Muscle layer of duodenum (tissue), 2 donors: ENCODE data around the gene DFFB.

ENCODE experiments used
- H3K27ac ChIP-seq: one replicate; pipeline ENCODE4 v1.7.0; 2013; ENCODE audit warnings: mild to moderate bottlenecking, low read length
- H3K27me3 ChIP-seq: one replicate; pipeline ENCODE4 v1.7.0; 2013; ENCODE audit warnings: low read depth, mild to moderate bottlenecking, control low read depth, low read length
- H3K36me3 ChIP-seq, 2 donors: one replicate each; pipeline ENCODE4 v1.7.0; 2013; ENCODE audit warnings: low read length in 2 of 2, control low read depth in 1 of 2, mild to moderate bottlenecking in 1 of 2; ENCODE audit not compliant: insufficient read depth in 2 of 2, control insufficient read depth in 1 of 2
- H3K4me1 ChIP-seq, 2 donors: one replicate each; pipeline ENCODE4 v1.7.0; 2013; ENCODE audit warnings: low read length in 2 of 2, mild to moderate bottlenecking in 2 of 2, control low read depth in 1 of 2, moderate library complexity in 1 of 2; ENCODE audit not compliant: insufficient read depth in 2 of 2, control insufficient read depth in 1 of 2
- H3K4me3 ChIP-seq, 2 donors: one replicate each; pipeline ENCODE4 v1.7.0; 2013; ENCODE audit warnings: low read length in 2 of 2, low read depth in 1 of 2, mild to moderate bottlenecking in 1 of 2
- H3K9me3 ChIP-seq, 2 donors: one replicate each; pipeline ENCODE4 v1.7.0; 2013; ENCODE audit warnings: low read length in 2 of 2, control low read depth in 1 of 2, mild to moderate bottlenecking in 1 of 2; ENCODE audit not compliant: control insufficient read depth in 1 of 2
- donor health status: healthy.

Gene DFFB

DNA sequence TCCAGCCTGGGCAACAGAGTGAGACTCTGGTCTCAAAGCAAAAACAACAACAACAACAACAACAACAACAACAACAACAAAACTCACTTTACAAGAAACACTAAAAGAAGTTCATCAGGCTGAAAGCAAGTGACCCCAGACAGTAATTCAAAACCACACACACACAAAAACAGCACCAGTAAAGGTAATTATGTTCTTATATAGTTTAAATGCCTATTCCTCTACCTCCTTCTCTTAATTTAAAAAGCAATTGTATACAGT is 41.1 kb downstream of the DFFB start:
- no peak overlapping the region for H3K27ac ChIP-seq
- H3K4me3 ChIP-seq, result no peak overlapping the region
- H3K9me3 ChIP-seq, result peaks cover 0 to 7% of the 10 kb centered on the region in 2 donors
- H3K4me1 ChIP-seq, result peaks cover 0 to 13% of the 10 kb centered on the region in 2 donors
- no peaks in the 10 kb centered on the region for H3K27me3 ChIP-seq
- no peaks in the 10 kb centered on the region for H3K36me3 ChIP-seq

DNA sequence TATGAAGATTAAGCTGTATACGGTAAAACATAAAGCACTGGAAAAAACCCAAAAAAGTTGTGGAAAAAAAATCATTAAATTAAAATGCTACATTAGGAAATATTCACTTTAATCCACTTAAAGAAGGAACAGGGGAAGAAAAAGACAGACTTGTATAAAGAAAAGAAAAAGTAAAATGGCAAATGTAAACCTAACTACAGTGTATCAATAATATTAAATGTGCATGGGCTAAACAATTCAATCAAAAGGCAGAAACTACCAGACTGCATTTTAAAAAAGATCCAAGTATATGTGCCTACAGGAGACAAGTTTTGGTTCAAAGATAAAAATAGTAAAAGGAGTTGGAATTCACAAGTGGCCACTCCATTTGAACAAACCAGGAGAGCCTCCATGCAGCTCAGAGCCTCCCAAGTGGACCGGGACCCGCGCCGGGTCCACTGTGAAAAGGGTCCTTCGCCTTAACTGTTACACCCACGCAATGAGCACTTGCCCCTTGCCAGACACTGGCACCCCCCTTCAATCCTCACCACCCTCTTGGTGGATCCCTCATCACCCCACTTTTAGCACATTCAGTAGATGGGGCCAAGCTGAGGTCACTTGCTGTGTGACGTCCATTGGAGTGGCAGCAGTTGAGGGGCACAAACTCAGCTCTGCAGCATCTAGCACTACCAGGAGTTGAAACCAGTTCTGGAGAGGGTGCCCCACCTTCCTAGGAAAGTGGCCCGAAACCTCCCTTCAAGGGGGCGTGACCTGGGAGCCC is 41.9 kb downstream of the DFFB start:
- Histone ChIP-seq H3K27ac (peak overlapping the region; percentile 72), H3K36me3 (no peaks in the 10 kb centered on the region), H3K9me3 (peaks cover 0 to 7% of the 10 kb centered on the region in 2 donors), H3K4me3 (peak overlapping the region; percentile 77 to 95), H3K27me3 (no peaks in the 10 kb centered on the region), H3K4me1 (peaks cover 0 to 13% of the 10 kb centered on the region in 2 donors)

DNA sequence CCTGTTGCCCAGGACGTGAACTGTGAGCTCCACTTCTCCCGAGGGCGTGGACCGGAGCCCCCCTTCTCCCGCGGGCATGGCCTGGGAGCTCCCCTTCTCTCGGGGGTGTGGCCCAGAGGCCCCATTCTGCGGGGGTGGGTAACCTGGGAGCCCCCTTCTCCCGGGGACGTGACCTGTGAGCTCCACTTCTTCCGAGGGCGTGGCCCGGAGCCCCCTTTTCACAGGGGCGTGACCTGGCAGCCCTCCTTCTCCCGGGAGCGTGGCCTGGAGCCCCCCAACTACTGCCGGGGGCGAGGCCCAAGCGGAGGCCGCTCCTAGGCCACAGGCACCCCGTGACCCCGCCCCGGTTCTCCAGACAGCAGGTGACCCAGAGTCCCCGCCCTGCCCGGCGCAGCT is 42.5 kb downstream of the DFFB start:
- Histone ChIP-seq H3K4me3 (peak overlapping the region; percentile 77 to 95), H3K27ac (peak overlapping the region; percentile 72), H3K27me3 (no peaks in the 10 kb centered on the region), H3K9me3 (peaks cover 0 to 7% of the 10 kb centered on the region in 2 donors), H3K4me1 (peaks cover 0 to 13% of the 10 kb centered on the region in 2 donors), H3K36me3 (no peaks in the 10 kb centered on the region)

DNA sequence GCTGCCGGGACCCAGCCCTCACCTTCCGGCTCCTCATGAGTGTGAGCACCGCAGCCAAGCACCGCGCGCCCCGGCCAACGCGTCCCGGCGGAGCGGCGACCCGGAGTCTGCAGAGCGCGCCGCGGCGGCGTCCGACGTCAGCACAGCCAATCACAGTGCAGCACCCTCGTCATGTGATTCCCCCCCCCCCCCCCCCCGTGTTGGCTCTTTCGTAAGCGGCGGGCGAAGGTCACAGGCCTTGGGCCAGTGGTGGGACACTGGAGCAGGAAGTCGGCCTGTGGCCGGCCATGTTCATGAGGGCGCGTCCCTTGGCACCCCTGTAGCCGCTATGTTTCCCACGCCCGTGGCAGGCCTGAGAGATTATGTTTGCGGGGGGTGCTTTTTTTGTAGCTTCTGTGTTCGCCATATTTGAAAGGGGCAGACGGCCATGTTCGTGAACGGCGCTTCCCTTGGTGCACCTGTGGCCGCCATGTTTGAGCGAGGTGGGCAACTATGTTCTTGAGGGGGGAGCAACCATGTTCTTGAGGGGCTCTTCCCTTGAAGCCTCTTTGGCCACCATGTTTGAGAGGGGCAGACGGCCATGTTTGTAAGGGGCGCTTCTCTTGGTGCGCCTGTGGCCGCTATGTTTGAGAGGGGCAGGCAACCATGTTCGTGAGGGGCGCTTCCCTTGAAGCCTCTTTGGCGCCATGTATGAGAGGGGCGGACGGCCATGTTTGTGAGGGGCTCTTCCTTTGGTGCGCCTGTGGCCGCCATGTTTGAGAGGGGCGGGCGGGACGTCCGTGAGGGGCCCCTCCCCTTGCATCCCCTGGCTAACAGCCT is 43.1 kb downstream of the DFFB start, which contains the start of gene C1orf174:
TSS of gene C1orf174 (minus strand) at position 123 of the 819 bp plus-strand sequence. CDS start at position 37, 86 bp downstream.
- H3K27me3 ChIP-seq, result no peaks in the 10 kb centered on the region
- peaks cover 0 to 7% of the 10 kb centered on the region in 2 donors for H3K9me3 ChIP-seq
- peaks cover 0 to 13% of the 10 kb centered on the region in 2 donors for H3K4me1 ChIP-seq
- no peaks in the 10 kb centered on the region for H3K36me3 ChIP-seq
- H3K4me3 ChIP-seq, result peak within 1 kb of the TSS; percentile 77 to 95
- peak within 1 kb of the TSS; percentile 93 for H3K27ac ChIP-seq

DNA sequence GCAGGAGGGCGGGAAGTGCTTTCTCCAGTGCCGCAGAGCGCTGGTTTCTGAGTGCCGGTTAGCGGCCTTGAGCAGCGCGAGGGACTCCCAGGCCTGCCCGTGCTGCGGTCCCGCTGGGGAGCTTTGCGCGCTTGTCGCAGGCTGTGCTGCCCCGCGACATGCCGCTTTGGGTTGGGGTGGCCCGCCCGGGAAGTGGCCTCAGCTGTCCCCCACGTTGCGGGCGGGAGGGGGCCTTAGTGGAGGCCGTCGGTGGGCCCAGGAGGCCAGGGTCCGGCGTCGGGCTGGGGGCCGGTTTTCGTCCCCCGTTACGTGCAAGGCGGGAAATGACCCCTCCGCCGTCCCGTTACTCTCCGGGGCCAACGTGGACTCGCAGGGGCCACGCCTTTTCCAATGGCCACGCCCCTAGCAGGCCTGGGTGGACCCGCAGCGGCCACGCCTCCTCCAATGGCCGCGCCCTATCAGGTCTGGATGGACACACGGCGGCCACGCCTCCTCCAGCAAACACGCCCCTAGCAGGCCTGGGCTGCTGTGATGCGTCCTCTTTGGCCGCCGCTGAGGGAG is 43.8 kb downstream of the DFFB start:
- Histone ChIP-seq H3K4me3 (peak overlapping the region; percentile 77 to 95), H3K27ac (peak overlapping the region; percentile 93), H3K27me3 (no peaks in the 10 kb centered on the region), H3K36me3 (no peaks in the 10 kb centered on the region), H3K9me3 (peaks cover 0 to 7% of the 10 kb centered on the region in 2 donors), H3K4me1 (peaks cover 0 to 10% of the 10 kb centered on the region in 2 donors)

DNA sequence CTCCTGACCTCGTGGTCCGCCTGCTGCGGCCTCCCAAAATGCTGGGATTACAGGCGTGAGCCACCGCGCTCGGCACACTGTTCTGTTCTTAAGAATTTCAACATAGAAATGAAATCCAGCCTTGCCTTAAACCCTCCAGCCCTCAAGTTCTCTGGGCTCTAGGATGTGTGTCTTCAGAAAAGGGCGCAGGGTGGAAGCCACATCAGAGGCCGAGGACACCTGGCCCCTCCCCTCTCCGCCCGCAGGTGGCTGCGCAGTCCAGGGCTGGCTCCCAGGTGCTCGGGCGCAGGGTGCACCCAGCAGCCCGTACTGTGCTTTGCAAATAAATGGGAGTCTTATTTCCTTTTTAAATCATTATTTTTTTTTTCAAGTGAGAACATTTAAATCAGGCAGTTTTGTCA is 44.8 kb downstream of the DFFB start:
- H3K9me3 ChIP-seq, result peaks cover 0 to 7% of the 10 kb centered on the region in 2 donors
- H3K4me3 ChIP-seq, result no peak overlapping the region
- no peaks in the 10 kb centered on the region for H3K27me3 ChIP-seq
- H3K4me1 ChIP-seq, result peaks cover 0 to 8% of the 10 kb centered on the region in 2 donors
- H3K36me3 ChIP-seq, result no peaks in the 10 kb centered on the region
- no peak overlapping the region for H3K27ac ChIP-seq

DNA sequence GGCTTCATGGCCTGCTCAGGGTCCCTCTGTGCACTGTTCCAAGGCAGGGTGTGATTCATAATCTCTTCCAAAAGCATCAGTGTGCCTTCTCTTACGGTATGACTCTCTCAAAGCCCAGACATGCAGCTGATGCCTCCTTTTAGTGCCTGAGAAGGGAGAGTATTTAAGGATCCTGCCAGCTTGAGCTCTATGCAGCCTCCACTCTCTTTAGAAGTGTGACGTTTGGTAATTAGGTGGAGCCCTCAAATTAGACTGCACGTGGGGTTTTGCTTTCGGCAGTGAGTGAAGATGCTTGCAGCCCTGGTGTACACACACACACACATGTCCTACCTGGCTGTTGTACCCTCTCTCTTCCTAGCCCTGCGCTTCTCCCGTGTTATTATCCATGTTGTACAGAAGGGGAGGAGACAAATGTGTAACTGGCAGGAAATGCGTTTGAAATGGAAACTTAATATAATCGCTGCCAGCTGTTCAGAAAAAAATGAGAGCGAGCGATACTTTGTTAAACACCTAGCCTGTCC is 45.4 kb downstream of the DFFB start:
- Histone ChIP-seq H3K27ac (no peak overlapping the region), H3K4me3 (no peak overlapping the region), H3K27me3 (no peaks in the 10 kb centered on the region), H3K36me3 (no peaks in the 10 kb centered on the region), H3K9me3 (peaks cover 0 to 7% of the 10 kb centered on the region in 2 donors), H3K4me1 (peaks cover 0 to 8% of the 10 kb centered on the region in 2 donors)

DNA sequence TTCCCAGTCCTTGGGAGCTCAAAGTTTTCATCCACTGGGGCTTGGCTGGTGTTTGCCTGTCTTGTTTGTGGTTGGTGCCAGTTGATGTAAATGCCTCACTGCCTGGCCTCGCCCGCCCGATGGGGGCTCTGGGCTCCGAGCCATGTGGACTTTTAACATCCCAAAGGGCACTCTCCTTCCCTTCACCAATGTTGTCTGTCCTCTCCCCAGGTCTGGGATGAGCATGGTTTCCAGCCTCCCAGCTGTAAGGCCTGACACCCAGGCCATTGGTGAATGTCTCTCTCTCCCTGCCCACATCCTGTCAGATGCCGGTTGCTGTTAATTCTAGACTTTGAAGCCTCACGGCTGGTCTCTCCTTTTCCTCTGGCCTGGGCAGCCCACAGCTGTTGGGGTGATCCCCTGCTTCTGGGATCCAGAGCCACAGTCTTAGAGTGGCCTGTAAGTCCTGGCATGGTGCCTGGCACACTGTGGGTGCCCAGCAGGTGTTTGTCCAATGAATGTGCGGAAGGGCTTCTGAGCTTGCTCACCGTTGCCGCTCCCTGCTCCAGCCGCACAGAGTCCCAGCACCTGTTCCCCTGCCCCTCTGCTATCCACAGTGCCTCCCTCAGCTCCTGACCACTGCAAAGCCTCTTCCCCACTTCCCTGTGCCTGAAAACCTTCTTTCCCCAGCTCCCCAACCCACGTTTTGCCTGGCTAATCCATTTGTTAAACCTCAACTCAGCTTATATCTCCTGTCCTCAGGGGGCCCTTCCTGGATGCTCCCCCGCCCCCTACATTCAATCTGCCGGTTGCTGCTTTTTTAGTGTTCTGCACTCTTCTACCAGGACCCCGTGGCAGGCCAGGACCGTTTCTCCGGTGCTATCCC is 46.1 kb downstream of the DFFB start:
- Histone ChIP-seq H3K36me3 (no peaks in the 10 kb centered on the region), H3K4me3 (no peak overlapping the region), H3K27me3 (no peaks in the 10 kb centered on the region), H3K9me3 (no peaks in the 10 kb centered on the region), H3K27ac (no peak overlapping the region), H3K4me1 (peaks cover 0 to 8% of the 10 kb centered on the region in 2 donors)

DNA sequence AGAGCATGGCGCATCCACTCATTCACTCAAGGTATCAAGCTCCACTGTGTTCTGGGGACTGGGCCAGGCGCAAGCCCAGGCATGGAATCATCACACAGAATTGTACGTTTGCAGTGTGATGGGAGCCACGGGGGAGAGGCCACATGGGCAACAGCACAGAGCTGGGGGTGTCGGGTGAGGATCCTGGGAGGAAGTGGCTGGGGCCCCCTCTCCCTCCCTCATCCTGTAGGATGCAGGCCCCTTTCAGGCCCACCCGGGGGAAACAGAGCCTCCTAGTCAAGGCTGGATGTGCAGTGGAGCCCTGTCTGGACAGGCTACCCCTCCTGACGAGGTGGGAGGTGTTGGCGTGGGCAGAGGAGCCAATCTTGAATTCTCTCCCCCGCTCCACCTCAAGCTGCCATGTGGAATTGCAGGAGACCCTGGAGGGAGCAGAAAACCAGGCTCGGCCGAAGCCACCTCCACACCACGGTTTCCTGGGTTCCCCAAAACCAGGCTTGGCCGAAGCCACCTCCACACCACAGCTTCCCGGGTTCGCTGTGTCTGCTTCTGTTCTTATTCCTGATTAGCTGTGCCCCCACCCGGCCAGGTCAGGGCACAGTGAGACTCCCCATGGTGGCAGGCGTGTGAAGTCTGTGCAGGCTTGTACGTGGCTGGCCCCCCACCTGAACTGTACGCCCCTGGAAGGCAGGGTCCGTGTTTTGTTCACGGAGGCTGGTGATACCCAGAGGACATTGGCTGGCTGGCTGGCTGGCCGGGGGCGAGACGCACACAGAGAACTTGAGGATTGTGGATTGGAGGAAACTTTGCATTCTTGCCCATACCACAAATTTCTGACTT is 46.9 kb downstream of the DFFB start:
- no peaks in the 10 kb centered on the region for H3K9me3 ChIP-seq
- no peaks in the 10 kb centered on the region for H3K36me3 ChIP-seq
- H3K27ac ChIP-seq, result no peak overlapping the region
- H3K4me1 ChIP-seq, result peaks cover 0 to 6% of the 10 kb centered on the region in 2 donors
- H3K27me3 ChIP-seq, result no peaks in the 10 kb centered on the region
- H3K4me3 ChIP-seq, result no peak overlapping the region

DNA sequence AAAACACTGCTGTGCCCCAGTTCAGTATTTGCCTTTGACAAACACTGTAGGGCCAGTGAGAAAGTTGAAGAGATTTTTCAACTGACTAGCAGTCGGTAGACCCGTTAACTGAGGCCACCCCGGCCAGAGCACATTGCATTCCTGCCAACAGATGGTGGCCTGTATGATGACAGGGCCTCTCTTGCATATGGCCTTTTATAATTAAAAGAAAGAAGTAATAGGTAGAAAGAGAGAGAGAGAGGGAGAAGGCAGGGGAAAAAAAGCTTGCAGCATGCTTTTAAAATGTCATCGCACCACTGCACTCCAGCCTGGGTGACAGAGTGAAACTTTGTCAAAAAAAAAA is 47.5 kb downstream of the DFFB start:
- no peaks in the 10 kb centered on the region for H3K36me3 ChIP-seq
- H3K9me3 ChIP-seq, result no peaks in the 10 kb centered on the region
- H3K27me3 ChIP-seq, result no peaks in the 10 kb centered on the region
- H3K4me3 ChIP-seq, result no peak overlapping the region
- no peak overlapping the region for H3K27ac ChIP-seq
- no peaks in the 10 kb centered on the region for H3K4me1 ChIP-seq
